GF-D8 (cell line): ENCODE results near the gene LYPD5.

ENCODE experiments used
- DNase-seq: peaks from one replicate; lab custom pipeline; 2025; lab: John Stamatoyannopoulos, UW

LYPD5 gene

DNA sequence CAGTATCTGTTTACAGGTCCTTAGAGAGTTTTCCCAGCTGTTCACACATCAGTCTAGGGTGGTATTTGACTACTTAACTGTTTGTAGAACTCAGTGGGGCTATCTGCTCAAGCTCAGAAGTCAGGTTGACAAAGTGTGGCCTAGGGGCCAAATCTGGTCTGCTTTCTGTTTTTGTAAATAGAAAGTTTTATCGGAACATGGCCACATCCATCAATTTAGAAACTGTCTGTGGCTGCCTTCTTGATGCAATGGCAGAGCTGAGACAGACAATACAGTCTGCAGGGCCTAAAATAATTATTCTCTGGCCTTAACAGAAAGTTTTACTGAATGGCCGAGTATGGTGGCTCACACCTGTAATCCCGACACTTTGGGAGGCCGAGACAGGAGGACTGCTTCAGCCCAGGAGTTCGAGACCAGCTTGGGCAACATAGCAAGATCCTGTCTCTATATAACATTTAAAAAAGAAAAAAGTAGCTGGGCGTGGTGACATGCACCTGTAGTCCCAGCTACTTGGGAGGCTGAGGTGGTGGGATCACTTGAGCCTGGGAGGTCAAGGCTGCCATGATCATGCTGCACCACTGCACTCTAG lies 49.9 kb downstream of the LYPD5 start:
- DNase-seq: no peak

DNA sequence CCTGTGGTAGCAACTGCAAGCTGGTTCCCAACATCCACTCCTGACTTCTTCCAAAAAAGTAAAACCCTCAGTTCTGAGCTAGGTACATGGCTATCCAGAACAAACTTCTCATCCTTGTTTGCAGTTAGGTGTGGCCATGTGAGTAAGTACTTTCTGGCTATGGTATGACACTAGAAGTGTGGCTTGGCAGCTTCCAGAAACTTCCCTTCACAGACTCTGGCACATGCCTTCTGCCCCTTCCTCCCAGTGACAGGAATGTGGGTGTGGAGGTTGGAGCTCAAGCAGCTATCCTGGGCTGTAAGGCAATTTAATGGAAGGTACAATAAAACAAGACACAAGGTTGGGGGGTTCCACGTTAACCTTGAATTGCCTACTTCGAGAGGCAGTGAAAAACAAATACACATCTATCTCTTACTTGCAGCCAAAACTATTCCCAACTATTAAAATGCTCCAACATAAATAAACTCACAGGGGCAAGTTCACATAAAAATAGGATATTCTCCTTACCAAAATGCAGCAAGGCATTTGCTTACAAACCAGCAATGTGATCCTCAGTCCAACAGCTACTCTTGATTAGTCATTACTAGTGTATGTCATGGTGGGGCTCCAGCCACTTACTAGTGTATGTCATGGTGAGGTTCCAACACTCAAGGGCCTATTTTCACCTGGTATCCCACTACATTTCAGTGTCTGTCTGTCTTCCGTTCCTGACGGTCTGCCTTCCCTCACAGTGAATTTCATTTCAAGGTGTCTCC lies 50.6 kb downstream of the LYPD5 start:
- DNase-seq: no peak

- DNase-seq: no peak
Measured at GRCh38 chr19:43749898-43750297, 52.3 kb downstream of the LYPD5 start.

DNA sequence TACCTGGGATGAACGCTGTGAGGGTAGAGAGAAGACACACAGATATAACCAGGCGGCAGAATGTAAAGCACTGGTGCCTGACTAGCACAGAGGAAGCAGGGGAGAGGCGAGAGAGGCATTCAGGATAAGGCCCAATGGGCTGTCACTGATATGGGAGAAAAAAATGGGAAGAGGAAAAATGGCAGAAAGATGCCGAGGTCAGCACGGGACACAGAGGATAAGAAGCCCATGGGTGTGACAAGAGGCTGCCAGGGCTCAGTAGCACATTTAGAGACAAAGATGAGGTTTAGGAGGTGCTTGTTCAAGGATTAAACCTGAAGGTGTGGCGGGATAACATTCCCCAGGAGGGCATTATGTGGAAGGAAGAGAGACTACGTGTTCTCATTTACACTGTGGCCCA lies 53.1 kb downstream of the LYPD5 start:
- no peak for DNase-seq

DNA sequence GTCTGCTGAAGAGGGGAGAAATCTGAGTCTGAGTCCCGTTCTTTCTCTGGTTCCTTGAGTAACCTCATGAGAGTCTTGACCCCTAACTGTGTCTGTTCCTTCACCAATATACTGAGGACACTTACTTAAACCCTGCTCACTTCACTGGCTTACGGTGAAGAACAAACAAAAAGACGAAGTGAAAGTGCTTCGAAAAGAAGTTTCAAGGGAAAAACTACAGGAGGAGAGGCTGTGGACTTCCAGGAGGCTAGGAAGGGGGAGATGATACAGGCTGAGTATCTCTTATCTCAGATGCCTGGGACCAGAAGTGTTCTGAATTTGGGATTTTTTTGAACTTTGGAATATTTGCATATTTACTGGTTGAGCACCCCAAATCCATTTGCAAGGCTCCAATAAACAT lies 53.6 kb downstream of the LYPD5 start:
- no peak for DNase-seq

- no peak for DNase-seq
Measured at GRCh38 chr19:43748205-43748594, 54.0 kb downstream of the LYPD5 start.

- DNase-seq: no peak
Measured at GRCh38 chr19:43747557-43748204, 54.6 kb downstream of the LYPD5 start.
